HTR-8/SVneo (cell line): ENCODE measurements around the gene CFAP161.
A peak's percentile ranks its signal among the peaks of the same experiment; 100 is the strongest.
"Not testable (repeated sequence)": the region's sequence is repeated elsewhere in the genome, so short reads cannot be mapped to it uniquely, and the experiment has no call there.

ENCODE experiments used
- DNase-seq: peaks from one replicate; pipeline ENCODE4 v3.0.0; 2011; ENCODE audit warnings: low spot score, mixed read lengths; ENCODE audit not compliant: insufficient read length
- FAIRE-seq: peaks from 2 replicates; lab custom pipeline; 2011; peaks lifted over from hg19 to GRCh38; lab: Jason Lieb, UNC

The CFAP161 gene

GRCh38 chr15:81105545-81105944 is 28.5 kb upstream of the CFAP161 start:
- DNase-seq: no peak
- no peak for FAIRE-seq

- peak; percentile 69 for DNase-seq
- peak; percentile 70 for FAIRE-seq
Observed at GRCh38 chr15:81106560-81106959, 27.5 kb upstream of the CFAP161 start.

- DNase-seq: no peak
- no peak for FAIRE-seq
Observed at GRCh38 chr15:81107889-81108288, 26.2 kb upstream of the CFAP161 start.

GRCh38 chr15:81108427-81108826 is 25.6 kb upstream of the CFAP161 start:
- DNase-seq (no peak), FAIRE-seq (no peak)

- FAIRE-seq: no peak
- no peak for DNase-seq
Observed at GRCh38 chr15:81111018-81111417, 23.1 kb upstream of the CFAP161 start.

GRCh38 chr15:81111510-81112470 is 22.3 kb upstream of the CFAP161 start:
- DNase-seq (no peak), FAIRE-seq (no peak)

GRCh38 chr15:81113204-81113657 is 20.8 kb upstream of the CFAP161 start:
- no peak for FAIRE-seq
- DNase-seq: no peak

GRCh38 chr15:81113861-81114291 is 20.2 kb upstream of the CFAP161 start:
- no peak for DNase-seq
- no peak for FAIRE-seq

- FAIRE-seq (no peak), DNase-seq (no peak)
Observed at GRCh38 chr15:81115054-81115939, 18.8 kb upstream of the CFAP161 start.

GRCh38 chr15:81117136-81117535 is 16.9 kb upstream of the CFAP161 start:
- FAIRE-seq: no peak
- no peak for DNase-seq

- DNase-seq (no peak), FAIRE-seq (no peak)
Observed at GRCh38 chr15:81117581-81117980, 16.5 kb upstream of the CFAP161 start.

- DNase-seq (no peak), FAIRE-seq (no peak)
Observed at GRCh38 chr15:81118361-81118760, 15.7 kb upstream of the CFAP161 start.

GRCh38 chr15:81120069-81120468 is 14.0 kb upstream of the CFAP161 start:
- FAIRE-seq: no peak
- no peak for DNase-seq

GRCh38 chr15:81126892-81127291 is 7.2 kb upstream of the CFAP161 start:
- no peak for FAIRE-seq
- no peak for DNase-seq

- FAIRE-seq, DNase-seq: not testable (repeated sequence)
Observed at GRCh38 chr15:81141478-81141877, 7.4 kb downstream of the CFAP161 start.

- no peak for FAIRE-seq
- DNase-seq: no peak
Observed at GRCh38 chr15:81146006-81146405, 11.9 kb downstream of the CFAP161 start.

GRCh38 chr15:81146466-81146865 is 12.4 kb downstream of the CFAP161 start:
- FAIRE-seq: no peak
- DNase-seq: no peak

- DNase-seq (no peak), FAIRE-seq (no peak)
Observed at GRCh38 chr15:81151389-81151788, 17.3 kb downstream of the CFAP161 start.

- FAIRE-seq (no peak), DNase-seq (no peak)
Observed at GRCh38 chr15:81152339-81152738, 18.3 kb downstream of the CFAP161 start.

- FAIRE-seq: no peak
Observed at GRCh38 chr15:81152799-81153198, 18.7 kb downstream of the CFAP161 start.

More at GRCh38 chr15:81152799-81153198, 18.7 kb downstream of the CFAP161 start:
- DNase-seq: no peak
